HG02852 (cell line): ENCODE data around the gene CDK4.

ENCODE experiments used
- ATAC-seq: cut with Tn5 transposase; IDR thresholded peaks from one replicate; pipeline ENCODE4 v1.9.1; 2021; ENCODE audit warnings: mild to moderate bottlenecking, moderate library complexity; ENCODE audit not compliant: unreplicated experiment

The CDK4 gene

DNA sequence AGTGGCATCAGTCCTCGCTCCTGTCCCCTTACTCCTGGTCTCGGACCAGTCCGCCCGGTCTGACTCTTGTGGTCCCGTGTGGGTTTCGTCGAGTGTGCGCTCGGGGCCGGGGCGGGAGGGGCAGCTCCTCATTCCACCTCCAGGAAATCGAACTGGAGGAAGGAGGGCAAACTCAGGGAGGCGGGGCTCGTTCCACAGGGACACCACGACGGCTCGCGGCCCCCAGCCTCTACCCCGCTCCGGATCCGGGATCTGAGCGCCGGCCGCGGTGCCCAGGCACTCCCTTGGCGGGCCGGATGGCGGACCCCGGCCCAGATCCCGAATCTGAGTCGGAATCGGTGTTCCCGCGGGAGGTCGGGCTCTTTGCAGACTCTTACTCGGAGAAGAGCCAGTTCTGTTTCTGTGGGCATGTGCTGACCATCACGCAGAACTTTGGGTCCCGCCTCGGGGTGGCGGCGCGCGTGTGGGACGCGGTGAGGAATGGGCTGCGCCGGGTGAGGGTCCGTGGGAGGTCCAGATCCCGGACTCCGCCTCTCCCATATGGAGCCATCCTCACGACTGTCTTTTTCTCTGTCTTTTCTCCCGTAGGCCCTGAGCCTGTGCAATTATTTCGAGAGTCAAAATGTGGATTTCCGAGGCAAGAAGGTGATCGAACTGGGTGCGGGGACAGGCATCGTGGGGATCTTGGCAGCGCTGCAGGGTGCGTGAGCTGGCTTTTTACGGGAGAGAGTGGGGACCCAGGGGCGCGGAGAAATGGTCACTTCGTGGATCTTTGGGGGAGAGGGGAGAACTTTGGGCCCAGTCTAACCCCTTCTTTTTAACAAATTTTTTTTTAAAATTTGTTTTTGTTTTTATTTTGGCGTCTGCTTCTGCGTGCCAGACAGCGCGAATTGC, 20.6 kb upstream of the CDK4 start, which contains the start of gene EEF1AKMT3:
EEF1AKMT3 (plus strand) TSS at position 186 of the 894 bp plus-strand sequence; CDS start at position 297, 111 bp downstream.
- ATAC-seq, result peak; percentile 27

DNA sequence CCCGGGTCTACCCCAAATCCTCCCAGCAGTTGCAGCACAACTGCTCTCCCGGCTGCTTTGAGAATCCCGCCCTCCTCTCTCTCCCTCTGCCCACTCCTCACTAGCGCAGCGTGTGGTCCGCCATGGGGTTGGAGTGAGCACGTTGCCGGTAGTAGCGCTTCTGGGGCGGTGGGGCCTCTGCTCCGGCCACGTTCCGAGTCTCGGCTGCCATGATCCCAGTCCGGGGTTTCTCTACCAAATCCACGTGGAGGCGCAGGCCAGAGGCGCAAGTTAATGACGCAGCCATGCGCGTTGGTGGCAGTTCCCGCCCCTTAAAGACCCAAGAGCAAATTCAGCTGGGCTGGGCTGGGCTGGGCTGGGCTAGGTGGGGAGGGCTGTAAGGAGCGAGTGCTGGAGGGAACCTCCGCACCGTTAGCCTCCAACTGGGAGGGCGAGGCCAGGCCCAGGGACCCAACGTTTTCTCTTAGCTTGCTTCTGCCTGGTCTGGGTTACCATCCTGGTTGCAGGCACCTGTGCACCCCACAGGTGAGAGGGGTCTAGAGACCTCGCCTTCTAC, 19.8 kb upstream of the CDK4 start, which contains the start of gene METTL1:
METTL1 (minus strand) TSS at position 233 of the 556 bp plus-strand sequence; CDS start at position 211, 22 bp downstream.
- ATAC-seq, result peak; percentile 80

DNA sequence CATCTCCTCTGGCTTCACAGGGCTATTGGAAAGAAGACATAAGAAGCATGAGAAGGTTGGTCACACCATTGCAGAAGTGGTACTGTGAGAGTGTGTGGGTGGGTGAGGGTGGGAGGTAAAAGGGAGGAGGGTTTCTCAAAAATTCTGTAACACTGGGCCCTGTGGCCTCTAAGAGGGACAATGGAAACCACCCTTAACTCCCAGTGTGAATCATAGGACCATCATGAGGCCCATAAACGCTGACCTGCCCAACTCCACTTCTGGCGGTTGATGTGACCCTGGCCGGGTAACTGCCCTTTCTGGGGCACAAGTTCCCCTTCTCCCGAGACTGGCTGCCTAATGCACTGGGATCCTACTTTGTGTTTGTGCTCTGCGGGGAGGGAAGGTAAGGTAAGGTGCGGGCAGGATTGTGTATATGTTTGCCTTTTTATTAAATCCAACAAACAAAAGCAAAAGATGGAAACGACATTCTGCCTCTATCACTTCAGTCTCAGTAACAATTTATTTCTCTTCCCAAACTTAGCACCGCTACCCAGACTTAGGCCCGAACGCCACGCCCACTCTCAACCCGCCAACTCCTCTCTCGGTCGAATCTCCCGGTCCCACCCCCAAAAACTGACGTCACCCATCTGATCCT, 19.2 kb upstream of the CDK4 start:
- peak; percentile 76 for ATAC-seq

DNA sequence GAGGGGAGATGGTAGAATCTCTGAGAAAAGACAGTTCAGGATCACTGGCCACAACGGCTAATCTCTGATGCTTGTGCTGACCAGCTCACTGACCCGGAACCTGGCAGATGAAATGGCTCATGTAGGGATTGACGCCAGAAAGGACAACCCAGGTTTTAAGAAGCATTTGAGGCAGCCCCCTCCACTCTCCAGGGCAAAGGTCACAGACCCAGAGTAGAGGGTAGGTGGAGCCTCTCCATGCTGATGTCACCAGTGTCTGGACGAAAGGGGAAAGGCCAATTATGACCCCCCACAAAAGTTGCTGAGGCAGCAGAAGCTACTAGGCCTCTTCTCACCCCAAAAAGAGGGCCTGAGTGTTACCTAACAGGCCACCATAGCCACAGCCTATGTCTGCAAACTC, 18.6 kb upstream of the CDK4 start:
- ATAC-seq, result no peak

DNA sequence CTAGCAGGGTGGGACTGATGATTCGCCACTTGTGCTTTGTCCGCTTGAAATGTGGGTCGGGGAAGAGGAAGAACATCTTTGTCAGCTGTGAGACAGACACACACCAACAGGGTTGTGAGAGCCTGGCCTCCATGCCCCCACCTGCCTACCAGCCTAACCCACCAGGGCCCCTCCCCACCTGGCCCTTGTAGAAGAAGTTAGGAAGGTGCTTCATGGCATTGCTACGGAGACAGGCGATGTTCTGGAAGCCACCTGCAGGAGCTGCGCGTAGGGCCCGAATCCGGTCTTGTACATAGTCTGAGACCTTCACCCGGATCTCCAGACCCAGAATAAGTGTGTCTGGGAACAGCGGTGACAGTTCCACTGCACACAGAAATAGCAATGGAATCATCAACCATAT, 17.5 kb upstream of the CDK4 start:
- no peak for ATAC-seq

DNA sequence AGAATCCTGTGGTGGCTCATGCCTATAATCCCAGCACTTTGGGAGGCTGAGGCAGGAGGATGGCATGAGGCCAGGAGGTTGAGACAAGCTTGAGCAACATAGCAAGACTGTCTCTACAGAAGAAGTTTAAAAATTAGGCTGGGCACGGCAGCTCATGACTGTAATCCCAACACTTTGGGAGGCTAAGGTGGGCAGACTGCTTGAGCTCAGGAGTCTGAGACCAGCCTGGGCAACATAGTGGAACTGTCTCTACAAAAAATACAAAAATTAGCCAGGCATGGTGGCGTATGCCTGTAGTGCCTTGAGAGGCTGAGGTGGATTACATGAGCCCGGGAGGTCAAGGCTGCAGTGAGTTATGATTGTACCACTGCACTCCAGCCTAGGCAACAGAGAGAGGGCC, 15.8 kb upstream of the CDK4 start:
- ATAC-seq, result no peak

DNA sequence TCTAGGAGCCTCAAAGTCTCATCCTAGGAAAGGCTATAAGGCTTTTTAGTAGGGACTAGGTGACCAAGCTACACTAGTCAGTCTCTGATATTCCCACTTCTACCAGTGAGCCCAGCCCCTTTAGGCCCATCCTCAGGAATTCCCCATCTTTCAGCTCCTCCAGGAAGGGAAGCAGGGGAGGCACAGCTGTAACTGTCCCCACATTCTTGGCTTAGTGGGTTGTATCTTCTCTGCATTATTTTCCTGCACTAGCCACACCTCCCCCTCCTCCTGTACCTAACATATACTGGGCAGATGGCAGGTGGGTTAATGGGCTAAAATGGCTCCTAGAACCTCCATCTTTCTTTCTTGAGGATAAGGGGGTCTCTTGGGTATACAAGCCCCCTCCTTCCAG, 15.2 kb upstream of the CDK4 start:
- no peak for ATAC-seq

DNA sequence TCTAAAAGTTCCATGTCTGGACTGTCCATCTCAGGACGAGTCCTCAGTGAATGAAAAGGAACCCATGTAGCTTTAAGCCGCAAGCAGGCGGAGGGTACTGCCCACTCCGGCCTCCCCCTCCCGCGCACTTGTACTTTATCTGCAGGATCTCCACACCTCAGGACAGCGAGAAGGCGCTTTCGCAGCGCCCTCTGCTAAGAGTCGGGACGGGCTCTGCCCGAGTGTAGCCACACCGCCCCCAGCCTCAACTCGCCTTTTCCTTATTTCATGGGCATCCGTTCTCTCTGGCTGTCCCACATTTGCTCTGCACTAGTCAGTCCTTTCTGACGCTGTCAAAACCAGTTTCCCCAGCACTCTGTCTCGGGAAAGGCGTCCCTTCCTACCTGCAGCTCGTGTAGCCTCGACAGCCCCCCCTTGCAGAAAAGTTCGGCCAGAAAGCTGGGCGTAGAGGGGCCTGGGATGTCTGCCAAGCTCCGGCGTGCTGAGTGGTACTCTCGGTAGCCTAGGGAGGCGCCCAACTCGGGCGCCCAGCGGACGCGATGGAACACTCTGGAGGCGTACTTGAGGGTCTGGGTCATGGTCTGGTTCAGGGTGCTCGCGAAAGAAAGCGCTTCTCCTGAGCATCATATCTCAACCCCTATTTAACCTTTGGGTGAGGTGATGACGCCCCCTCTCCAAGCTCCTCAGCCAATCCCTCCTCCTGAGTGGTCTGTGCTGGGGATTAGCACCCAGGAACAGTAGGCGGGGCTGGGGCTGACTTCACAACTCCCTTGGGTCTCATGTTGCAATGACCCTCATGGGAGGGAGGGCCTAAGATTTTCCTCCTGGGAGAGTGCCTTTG, 14.6 kb upstream of the CDK4 start, which contains the start of gene CYP27B1:
CYP27B1 (minus strand) TSS at position 615 of the 841 bp plus-strand sequence; CDS start at position 578, 37 bp downstream.
- ATAC-seq, result no peak

DNA sequence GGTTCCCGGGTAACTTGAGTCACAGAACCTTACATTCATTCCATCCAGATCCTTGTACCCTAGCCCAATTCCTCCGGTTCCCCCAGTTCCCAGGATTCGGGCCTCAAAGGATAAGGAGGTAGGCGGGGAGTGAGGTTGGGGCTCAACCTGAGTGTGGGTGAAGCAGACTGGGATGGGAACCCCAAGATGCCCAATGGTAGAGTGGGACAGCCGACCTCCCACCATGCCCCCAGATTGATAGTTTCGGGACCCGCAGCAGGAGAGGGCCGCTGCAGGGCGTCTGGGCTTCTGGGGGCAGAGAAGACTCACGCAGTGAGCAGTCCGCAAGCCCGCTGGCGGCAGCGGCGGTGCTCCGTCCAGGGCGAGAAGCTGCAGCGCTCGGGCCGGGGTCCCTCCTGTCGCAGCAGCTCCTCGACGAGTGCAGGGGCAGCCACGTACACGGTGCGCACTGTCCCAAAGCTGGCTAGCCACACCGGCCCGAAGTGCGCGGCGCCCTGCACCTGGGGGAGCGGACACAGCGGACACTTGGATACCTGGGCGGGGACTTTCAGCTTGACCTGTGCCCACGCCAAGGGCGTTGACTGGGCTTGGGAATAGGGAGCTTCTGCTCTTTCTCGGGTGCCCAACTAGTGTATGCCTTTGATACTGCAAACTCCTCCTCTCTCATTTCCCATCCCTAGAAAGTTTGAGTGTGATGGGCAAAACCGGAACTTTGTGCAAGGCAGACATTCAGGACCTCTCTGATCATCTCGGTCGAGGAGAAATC, 13.8 kb upstream of the CDK4 start:
- peak; percentile 10 for ATAC-seq

DNA sequence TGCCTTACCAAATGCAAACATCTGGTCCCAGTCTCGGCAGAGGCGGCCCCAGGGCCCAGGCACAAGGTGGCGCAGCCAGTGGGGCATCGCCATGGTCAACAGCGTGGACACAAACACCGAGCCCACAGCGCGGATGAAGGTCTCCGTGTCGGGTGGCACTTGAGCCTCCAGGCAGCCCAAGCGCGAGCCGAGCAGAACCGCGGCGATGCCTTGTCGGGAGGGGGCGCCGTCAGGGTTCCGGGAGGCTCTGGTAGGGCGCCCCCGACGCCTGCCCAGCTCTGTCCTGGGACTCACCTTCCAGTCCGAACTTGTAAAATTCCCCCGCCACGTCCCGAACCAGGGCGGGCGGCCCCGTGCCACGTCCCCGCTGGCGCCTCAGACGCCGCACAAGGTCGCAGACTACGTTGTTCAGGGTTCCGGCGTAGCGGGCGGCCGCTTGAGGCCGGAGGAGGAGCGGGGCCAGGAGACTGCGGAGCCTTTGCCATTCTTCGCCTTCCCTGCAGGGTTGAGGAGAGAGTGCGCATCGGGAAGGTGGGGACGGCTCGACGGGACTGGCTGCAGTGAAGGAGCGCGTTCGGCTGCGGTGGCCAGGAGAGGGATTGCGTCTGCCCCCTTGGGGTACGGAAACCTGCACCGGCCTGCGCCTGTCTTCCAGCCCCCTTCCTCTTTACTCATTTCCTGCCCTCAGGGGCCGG, 13.0 kb upstream of the CDK4 start:
- peak; percentile 54 for ATAC-seq

DNA sequence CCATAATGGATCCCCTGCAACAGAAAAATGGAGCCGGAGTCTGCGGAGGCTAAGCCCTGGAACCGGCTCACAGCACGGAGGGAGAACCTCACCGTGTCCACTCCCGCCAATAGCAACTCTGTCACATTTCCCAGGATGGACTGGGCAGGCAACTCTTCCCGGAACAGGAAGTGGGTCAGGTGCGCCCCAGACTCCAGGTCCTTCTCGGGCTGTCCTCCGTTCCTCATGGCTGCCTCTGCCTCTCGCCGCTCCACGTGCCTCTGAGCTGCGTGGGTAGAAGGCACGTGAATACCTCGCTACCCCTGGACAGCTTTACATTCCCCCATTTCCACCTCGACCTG, 12.5 kb upstream of the CDK4 start:
- no peak for ATAC-seq

DNA sequence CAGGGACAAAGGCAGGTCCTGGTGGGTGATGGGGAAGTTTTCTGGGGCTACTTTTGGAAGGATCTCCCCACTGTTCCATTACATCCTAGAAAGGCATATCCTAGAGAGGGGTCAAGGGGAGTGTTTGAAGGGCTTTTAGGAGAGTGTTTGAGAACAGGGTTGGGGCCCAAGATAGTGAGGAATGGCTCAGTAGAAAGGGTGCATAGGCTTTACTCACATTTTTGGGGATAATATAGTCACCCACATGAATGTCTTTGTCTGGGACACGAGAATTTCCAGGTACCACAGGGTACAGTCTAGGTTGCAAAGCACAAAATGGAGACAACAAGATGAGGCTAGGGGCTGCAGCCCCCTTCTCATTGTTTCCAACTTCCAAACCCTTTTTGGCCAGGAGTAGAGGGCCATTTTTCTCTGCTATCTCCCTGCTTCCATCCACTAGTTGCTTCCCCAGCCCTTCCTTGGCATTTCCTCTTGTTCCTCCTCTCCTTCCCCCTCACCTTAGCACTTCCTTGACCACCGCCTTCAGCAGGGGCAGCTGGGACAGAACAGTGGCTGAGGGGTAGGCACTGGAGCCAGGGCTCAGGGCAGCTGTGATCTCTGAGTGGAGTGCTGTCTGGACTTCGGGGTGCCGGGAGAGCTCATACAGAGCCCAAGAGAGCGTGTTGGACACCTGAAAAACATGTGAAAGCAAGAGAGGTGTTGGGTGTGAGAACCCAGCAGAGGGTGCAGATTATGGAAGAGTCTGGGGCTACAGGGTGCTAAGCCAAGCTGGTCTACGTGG, 12.0 kb upstream of the CDK4 start:
- ATAC-seq, result no peak

DNA sequence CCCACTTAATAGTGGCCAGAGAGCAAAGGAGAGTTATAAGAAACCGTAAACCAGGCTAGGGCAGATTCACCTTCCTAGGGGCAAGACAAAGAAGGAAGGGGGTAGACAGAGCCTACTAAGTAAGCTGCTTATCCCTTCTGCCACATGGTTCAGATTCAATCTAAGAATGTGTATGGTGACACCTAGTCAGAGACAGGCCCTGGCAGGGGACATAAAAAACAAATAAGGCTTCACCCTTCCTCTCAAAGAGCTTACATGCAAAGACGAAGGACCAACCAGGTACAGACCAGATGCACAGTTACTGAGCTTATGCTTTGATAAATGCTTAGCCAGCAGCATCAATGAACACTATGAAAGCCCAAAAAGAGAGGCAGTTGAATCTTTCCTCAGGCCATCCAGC, 10.4 kb upstream of the CDK4 start:
- ATAC-seq, result no peak

DNA sequence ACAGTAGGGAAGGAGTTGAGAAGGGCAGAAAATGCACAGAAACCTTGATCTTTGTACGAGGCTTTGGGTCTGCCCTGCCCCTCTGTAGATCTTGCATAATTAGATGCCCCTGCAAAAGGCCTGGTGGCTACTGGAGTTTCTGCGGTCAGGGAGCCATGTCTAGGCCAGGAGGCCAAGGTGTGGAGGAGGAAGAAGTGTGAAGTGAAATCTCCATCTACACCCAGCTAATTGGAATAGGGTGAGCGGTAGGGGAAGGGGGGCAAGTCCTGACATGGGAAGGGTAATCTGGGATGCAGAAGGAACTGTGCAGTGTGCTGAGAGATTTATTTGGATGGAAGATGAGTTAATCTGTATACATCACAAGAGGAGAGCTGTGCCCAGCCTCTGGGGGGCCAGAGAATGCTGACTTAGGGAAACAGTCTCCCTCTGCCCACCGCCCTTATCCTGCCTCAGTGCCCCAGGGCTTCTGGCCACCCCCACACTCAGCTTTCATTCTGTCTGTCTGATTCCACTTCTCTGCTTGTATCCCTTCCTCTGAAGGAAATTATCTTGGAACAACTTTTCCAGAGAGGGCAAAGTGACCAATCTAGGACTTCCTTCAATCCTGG, 9.4 kb upstream of the CDK4 start:
- ATAC-seq, result no peak

DNA sequence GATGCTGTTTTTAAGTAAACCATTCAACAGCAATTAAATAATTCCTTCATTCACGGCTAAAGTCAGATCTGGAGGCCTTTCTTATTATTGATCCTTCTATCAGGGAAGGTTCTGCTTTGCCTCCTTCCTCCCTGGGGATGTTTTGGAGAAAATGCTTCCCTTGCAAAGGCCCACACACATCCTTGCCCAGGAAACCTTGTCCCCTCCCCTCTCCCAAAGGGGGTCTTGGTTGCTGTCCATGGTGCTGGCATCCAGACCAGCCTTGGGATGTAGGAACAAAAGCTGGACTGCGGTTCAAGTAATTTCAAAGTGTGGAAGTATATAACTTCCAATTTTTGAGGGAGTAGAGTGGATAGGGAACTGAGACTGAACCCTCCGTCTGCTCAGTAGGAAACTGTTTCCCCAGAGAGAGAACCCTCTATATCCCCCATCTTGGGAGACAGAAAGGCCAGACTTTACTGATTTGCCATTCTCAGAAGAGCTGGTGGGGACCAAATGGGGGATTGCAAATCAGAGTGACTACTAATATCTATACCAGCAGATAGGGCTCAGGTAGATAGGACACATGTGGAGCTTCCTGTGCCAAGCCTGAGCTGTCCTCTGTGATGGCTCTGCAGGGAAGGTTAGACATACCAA, 8.4 kb upstream of the CDK4 start:
- no peak for ATAC-seq

DNA sequence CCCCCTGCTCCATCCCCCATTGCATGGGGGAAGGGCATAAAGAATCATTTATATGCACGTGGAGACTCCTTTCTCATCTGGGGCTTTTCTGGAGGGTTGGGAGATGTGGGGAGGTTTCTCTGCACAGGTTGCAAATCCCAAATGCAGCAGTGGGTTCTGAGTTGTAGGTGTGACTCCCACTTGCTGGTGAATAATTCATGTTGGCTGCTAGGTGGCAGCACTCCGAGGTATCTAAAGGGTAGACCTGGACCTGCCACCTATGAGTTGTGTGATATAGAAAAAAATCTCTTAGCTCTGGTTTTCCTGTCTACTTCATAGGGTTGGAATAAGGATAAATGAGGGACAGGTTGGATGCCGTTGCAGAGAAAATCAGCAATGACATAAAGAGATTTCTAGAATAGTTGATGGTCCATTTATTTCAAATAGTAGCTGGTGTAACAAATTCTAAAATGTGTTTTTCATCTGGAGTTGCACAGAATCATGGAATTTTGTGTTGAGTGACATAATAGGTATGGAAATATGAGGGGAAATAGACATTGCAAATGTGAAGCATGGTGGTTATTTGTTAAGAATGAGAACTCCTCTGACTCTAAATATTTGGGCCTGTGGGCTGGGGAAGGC, 7.4 kb upstream of the CDK4 start:
- ATAC-seq, result no peak

DNA sequence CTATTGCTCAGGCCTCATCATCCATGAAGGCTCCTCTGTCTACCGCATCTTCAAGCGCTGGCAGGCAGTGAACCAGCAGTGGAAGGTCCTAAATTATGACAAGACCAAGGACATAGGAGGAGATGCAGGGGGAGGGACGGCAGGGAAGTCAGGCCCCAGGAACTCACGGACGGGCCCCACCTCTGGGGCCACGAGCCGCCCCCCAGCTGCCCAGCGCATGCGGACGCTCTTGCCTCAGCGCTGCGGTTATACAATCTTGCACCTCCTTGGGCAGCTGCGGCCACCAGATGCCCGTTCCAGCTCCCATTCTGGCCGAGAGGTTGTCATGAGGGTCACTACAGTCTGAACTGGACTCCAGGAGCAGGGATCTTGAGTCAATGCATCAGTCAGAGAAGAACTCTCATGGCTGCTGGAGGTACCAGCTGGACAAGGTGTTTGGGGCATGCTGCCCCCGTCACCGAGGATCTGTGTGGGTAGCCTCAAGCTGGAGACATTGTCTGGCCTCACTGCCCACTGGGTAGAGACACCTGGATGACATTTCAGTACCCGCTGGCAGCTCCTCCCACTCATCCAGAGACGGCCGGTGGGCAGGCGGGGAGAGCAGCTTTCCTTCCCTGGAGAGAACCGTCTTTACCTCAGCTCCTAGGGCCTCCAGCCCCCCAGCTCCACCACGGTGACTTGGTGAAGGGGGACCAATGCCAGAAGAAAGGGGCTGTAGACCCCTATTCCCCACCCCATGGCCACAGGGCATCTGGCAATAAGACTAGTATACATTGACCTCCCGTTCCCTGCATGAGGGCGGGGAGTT, 6.6 kb upstream of the CDK4 start:
- no peak for ATAC-seq
